CD4-positive, alpha-beta T cell (primary cell): Measurements from ENCODE around the gene CIRBP. TPM values are rescaled to one million over a fixed set of nuclear protein-coding genes. Genes with fewer than 3 reads are reported as not detected.

Source experiments
- ATAC-seq: fragments of 200-7000 bp; cut with Tn5 transposase; one replicate; pipeline ENCODE4 v1.10.0; 2022; ENCODE audit warnings: mild to moderate bottlenecking; ENCODE audit not compliant: poor library complexity
- CTCF ChIA-PET: fragments of 350-600 bp; sonication (Branson Sonifier 250); formaldehyde crosslinking; loops from one replicate; lab custom pipeline; 2021; ENCODE audit warnings: antibody characterized with exemption, inconsistent platforms; lab: Charles Lee
- POLR2A ChIA-PET: fragments of 350-600 bp; sonication (Branson Sonifier 250); formaldehyde crosslinking; loops from one replicate; lab custom pipeline; 2021; ENCODE audit warnings: antibody characterized with exemption, inconsistent platforms; lab: Charles Lee
- DNase-seq, 14 experiments: peaks; one replicate each; pipeline ENCODE4 v3.0.0-alpha.2; 2013 to 2020; ENCODE audit warnings: mixed read lengths in 2 of 14
- H3K27ac ChIP-seq, 2 donors: one replicate each; pipeline versions ENCODE4 v1.5.1 to v1.7.0; 2013; ENCODE audit warnings: low read length in 2 of 2, low read depth in 1 of 2, mild to moderate bottlenecking in 1 of 2
- H3K27me3 ChIP-seq, 2 experiments: 1 replicate in 1 of 2; 2 replicates in 1 of 2; pipeline versions ENCODE4 v1.6.1 to v1.7.0; 2013; ENCODE audit warnings: low read length in 2 of 2, control low read depth in 1 of 2, mild to moderate bottlenecking in 1 of 2, moderate library complexity in 1 of 2; ENCODE audit not compliant: insufficient read depth in 2 of 2, control insufficient read depth in 1 of 2
- H3K36me3 ChIP-seq: one replicate; pipeline ENCODE4 v1.6.1; 2013; ENCODE audit warnings: low read length, control low read depth; ENCODE audit not compliant: insufficient read depth
- H3K4me1 ChIP-seq: one replicate; pipeline ENCODE4 v1.6.1; 2013; ENCODE audit warnings: low read length, control low read depth; ENCODE audit not compliant: insufficient read depth
- H3K4me3 ChIP-seq: one replicate; pipeline ENCODE4 v1.5.1; 2013; ENCODE audit warnings: mild to moderate bottlenecking, low read length, moderate library complexity
- H3K9me3 ChIP-seq, 2 experiments: 1 replicate in 1 of 2; 2 replicates in 1 of 2; pipeline versions ENCODE4 v1.6.1 to v1.7.0; 2013; ENCODE audit warnings: low read length in 2 of 2, mild to moderate bottlenecking in 2 of 2, control low read depth in 1 of 2, moderate library complexity in 1 of 2; ENCODE audit not compliant: control insufficient read depth in 1 of 2, insufficient read depth in 1 of 2
- H3K27ac Mint-ChIP-seq: one replicate; pipeline ENCODE4 v1.8.0; 2020; ENCODE audit warnings: mixed read lengths
- H3K27me3 Mint-ChIP-seq: one replicate; pipeline ENCODE4 v1.8.0; 2021; ENCODE audit warnings: mixed read lengths
- H3K36me3 Mint-ChIP-seq: one replicate; pipeline ENCODE4 v1.8.0; 2021; ENCODE audit warnings: low read depth, mixed read lengths
- H3K4me1 Mint-ChIP-seq: one replicate; pipeline ENCODE4 v1.8.0; 2021; ENCODE audit warnings: low read depth, mixed read lengths
- H3K4me3 Mint-ChIP-seq: one replicate; pipeline ENCODE4 v1.8.0; 2020; ENCODE audit warnings: mild to moderate bottlenecking, mixed read lengths
- H3K9me3 Mint-ChIP-seq: one replicate; pipeline ENCODE4 v1.8.0; 2020; ENCODE audit warnings: mixed read lengths
- CTCF ChIP-seq: fragments of 200-600 bp; IDR thresholded peaks from one replicate; pipeline ENCODE4 v1.8.0; 2022; ENCODE audit warnings: antibody characterized with exemption, mild to moderate bottlenecking
- intact Hi-C, 2 experiments: fragments of 100-400 bp; cut with DNase I in 1 of 2; cut with micrococcal nuclease in 1 of 2; formaldehyde crosslinking; loops; one replicate each; pipeline versions ENCODE4 v1.15.1 to v1.9.0; 2023 to 2025; cut with DNase I, micrococcal nuclease
- total RNA-seq, 174 experiments: library from RNA in 2 of 174; stranded (reverse) in 2 of 174; gene quantifications; one replicate each; pipeline ENCODE4 v1.2.3 and lab custom pipeline; 2021 to 2026

CIRBP gene
- total RNA-seq, 2 experiments from 2014 or later: 614 to 628 TPM

- H3K27ac Mint-ChIP-seq: peak overlapping the region; percentile 79
- no peak for TF ChIP-seq CTCF
- no peaks in the 10 kb centered on the region for H3K9me3 Mint-ChIP-seq
- Histone ChIP-seq H3K9me3 (peaks cover 0 to 9% of the 10 kb centered on the region in 2 experiments), H3K4me1 (peaks cover 70% of the 10 kb centered on the region), H3K4me3 (no peak overlapping the region), H3K36me3 (peaks cover 6% of the 10 kb centered on the region), H3K27me3 (peaks cover 6 to 12% of the 10 kb centered on the region in 2 experiments), H3K27ac (no peak overlapping the region)
- peaks cover 13% of the 10 kb centered on the region for H3K27me3 Mint-ChIP-seq
- peaks cover 27% of the 10 kb centered on the region for H3K4me1 Mint-ChIP-seq
- DNase-seq (no peak), ATAC-seq (no peak)
- ChIA-PET CTCF (interaction anchor here (1.3 to 1.9 kb wide), 2 partner anchors 126 to 317 kb away, joined by 3 to 7 read pairs; no protein-coding TSS in a partner anchor), POLR2A (interaction anchor here (1.1 to 1.8 kb wide), 2 partner anchors 30 to 218 kb away, joined by 3 to 16 read pairs; partner anchors contain the start of gene CIRBP)
- H3K36me3 Mint-ChIP-seq: peaks cover 4% of the 10 kb centered on the region
- intact Hi-C loops: no loop called here
- H3K4me3 Mint-ChIP-seq: peak overlapping the region; percentile 86
These were observed 29.7 kb upstream of the CIRBP start for GRCh38 chr19:1239420-1239795.

GRCh38 chr19:1239796-1240737, 29.1 kb upstream of the CIRBP start:
- intact Hi-C loops: loop anchor here (1.0 to 10.0 kb wide), 5 partner anchors 48 to 445 kb away; partner anchors contain the start of genes CNN2 (in 1 of the 2), PTBP1 (in 1 of the 2), RNU6-2 (in 1 of the 2) and TMEM259 (in 1 of the 2)
- Mint-ChIP-seq H3K36me3 (peaks cover 4% of the 10 kb centered on the region), H3K9me3 (no peaks in the 10 kb centered on the region), H3K4me3 (peak overlapping the region; percentile 86), H3K27ac (peak overlapping the region; percentile 79), H3K4me1 (peaks cover 31% of the 10 kb centered on the region), H3K27me3 (peaks cover 13% of the 10 kb centered on the region)
- Histone ChIP-seq H3K27ac (no peak overlapping the region), H3K36me3 (peaks cover 7% of the 10 kb centered on the region), H3K4me3 (peak overlapping the region; percentile 53), H3K27me3 (peaks cover 6 to 12% of the 10 kb centered on the region in 2 experiments), H3K4me1 (peaks cover 76% of the 10 kb centered on the region), H3K9me3 (peaks cover 0 to 9% of the 10 kb centered on the region in 2 experiments)
- peak; percentile 70 for TF ChIP-seq CTCF
- DNase-seq (peak; percentile 83 to 99 (median 90)), ATAC-seq (peak; percentile 64)
- ChIA-PET CTCF (interaction anchor here (0.6 to 1.9 kb wide), 9 partner anchors 26 to 657 kb away, joined by 3 to 7 read pairs (median 3); partner anchors contain the start of gene RNU6-2), POLR2A (interaction anchor here (0.7 to 7.9 kb wide), 5 partner anchors 27 to 127 kb away, joined by 3 to 476 read pairs (median 8); partner anchors contain the start of genes CIRBP and FAM174C)

- H3K36me3 Mint-ChIP-seq: peaks cover 4% of the 10 kb centered on the region
- POLR2A ChIA-PET: interaction anchor here (0.7 to 7.9 kb wide), 4 partner anchors 26 to 128 kb away, joined by 3 to 476 read pairs (median 6); partner anchors contain the start of genes CIRBP and FAM174C
These were observed 28.2 kb upstream of the CIRBP start for GRCh38 chr19:1240925-1241324.

More at GRCh38 chr19:1240925-1241324, 28.2 kb upstream of the CIRBP start:
- Mint-ChIP-seq H3K27ac (no peak overlapping the region), H3K27me3 (peaks cover 13% of the 10 kb centered on the region), H3K9me3 (no peaks in the 10 kb centered on the region), H3K4me3 (peak overlapping the region; percentile 91), H3K4me1 (peaks cover 31% of the 10 kb centered on the region)
- H3K27me3 ChIP-seq: peaks cover 6 to 12% of the 10 kb centered on the region in 2 experiments
- H3K4me3 ChIP-seq: peak overlapping the region; percentile 53
- intact Hi-C loops: loop anchor here (1.0 to 10.0 kb wide), 5 partner anchors 49 to 446 kb away; partner anchors contain the start of genes CNN2 (in 1 of the 2), PTBP1 (in 1 of the 2), RNU6-2 (in 1 of the 2) and TMEM259 (in 1 of the 2)
- ATAC-seq: no peak
- no peak overlapping the region for H3K27ac ChIP-seq
- H3K36me3 ChIP-seq: peaks cover 7% of the 10 kb centered on the region
- DNase-seq: peak in 1 of 14 experiments; percentile 54
- peaks cover 0 to 9% of the 10 kb centered on the region in 2 experiments for H3K9me3 ChIP-seq
- TF ChIP-seq CTCF: no peak
- peaks cover 81% of the 10 kb centered on the region for H3K4me1 ChIP-seq
- CTCF ChIA-PET: interaction anchor here (0.6 to 1.9 kb wide), 9 partner anchors 25 to 656 kb away, joined by 3 to 7 read pairs (median 3); partner anchors contain the start of gene RNU6-2
